Progenitor cell of endocrine pancreas (in vitro differentiated cells): ENCODE measurements around the gene HS3ST3B1. TPM values are rescaled to one million over a fixed set of nuclear protein-coding genes. Genes with fewer than 3 reads are reported as not detected.

Experiments used
- DNase-seq: peaks from one replicate; pipeline ENCODE4 v3.0.0; 2021; ENCODE audit warnings: low spot score; ENCODE audit not compliant: unreplicated experiment
- H3K27ac Mint-ChIP-seq: 2 replicates; pipeline ENCODE4 v1.8.0; 2021; ENCODE audit warnings: mild to moderate bottlenecking, moderate library complexity, mixed read lengths
- H3K27me3 Mint-ChIP-seq: 2 replicates; pipeline ENCODE4 v1.8.0; 2021; ENCODE audit warnings: mixed read lengths
- H3K36me3 Mint-ChIP-seq: 2 replicates; pipeline ENCODE4 v1.8.0; 2022; ENCODE audit warnings: mixed read lengths; ENCODE audit not compliant: insufficient read depth
- H3K4me1 Mint-ChIP-seq: 2 replicates; pipeline ENCODE4 v1.8.0; 2021; ENCODE audit warnings: low read depth, mixed read lengths
- H3K4me3 Mint-ChIP-seq: 2 replicates; pipeline ENCODE4 v1.8.0; 2021; ENCODE audit warnings: low read depth, mild to moderate bottlenecking, moderate library complexity, mixed read lengths
- H3K9me3 Mint-ChIP-seq: 2 replicates; pipeline ENCODE4 v1.8.0; 2021; ENCODE audit warnings: low read depth, mixed read lengths
- total RNA-seq: library from RNA; stranded (reverse); gene quantifications from 2 replicates; pipeline ENCODE4 v1.2.1, GENCODE V29; 2021
- TF ChIP-seq, protein P1 (sequence below): fragments of 200-600 bp; sonication (generic); IDR thresholded peaks from one replicate; pipeline ENCODE4 v1.5.0; 2021; ENCODE audit warnings: antibody characterized with exemption, mild to moderate bottlenecking; ENCODE audit not compliant: unreplicated experiment

The HS3ST3B1 gene
- total RNA-seq, 1 donor from 2014 or later = 16.7 TPM

DNA sequence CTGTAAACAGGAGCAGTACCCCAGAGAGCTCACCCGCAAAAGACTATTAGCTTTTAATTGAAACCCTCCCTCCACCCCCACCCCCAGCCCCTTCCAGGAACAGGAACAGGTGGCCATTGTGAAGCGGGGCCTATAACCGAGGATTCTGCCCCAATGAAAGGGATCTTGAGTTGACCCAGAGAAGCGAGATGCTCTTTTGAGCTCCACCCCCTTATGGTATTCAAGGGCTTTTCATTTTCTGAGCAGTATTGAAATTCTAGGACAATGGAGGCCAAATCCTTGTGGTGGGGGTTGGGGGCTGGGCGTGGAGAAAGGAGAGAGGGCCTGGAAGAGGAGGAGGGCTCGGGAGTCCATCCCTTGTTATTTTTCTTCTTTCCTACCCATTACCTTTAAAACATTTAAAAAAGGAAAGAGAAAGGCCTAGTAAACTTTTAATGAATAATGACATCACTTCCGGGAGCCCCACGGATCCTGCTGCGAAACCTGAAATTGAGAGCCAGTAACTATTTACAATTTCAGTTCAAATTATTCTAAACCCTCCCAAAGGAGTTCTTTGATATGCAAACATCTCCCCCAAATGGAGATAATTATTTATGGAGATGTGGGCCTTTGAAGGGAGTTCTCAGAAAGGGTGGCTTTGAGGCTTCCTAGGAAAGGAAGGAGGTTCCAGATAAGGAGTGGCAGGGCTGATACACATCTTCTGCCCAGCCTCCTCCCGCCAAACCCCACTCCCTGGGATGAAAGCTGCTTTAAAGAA is 30.5 kb downstream of the HS3ST3B1 start:
- H3K27me3 Mint-ChIP-seq = no peaks in the 10 kb centered on the region
- H3K4me3 Mint-ChIP-seq = no peak overlapping the region
- no peak for DNase-seq
- H3K9me3 Mint-ChIP-seq = no peaks in the 10 kb centered on the region
- no peaks in the 10 kb centered on the region for H3K36me3 Mint-ChIP-seq
- TF ChIP-seq, protein P1, sequence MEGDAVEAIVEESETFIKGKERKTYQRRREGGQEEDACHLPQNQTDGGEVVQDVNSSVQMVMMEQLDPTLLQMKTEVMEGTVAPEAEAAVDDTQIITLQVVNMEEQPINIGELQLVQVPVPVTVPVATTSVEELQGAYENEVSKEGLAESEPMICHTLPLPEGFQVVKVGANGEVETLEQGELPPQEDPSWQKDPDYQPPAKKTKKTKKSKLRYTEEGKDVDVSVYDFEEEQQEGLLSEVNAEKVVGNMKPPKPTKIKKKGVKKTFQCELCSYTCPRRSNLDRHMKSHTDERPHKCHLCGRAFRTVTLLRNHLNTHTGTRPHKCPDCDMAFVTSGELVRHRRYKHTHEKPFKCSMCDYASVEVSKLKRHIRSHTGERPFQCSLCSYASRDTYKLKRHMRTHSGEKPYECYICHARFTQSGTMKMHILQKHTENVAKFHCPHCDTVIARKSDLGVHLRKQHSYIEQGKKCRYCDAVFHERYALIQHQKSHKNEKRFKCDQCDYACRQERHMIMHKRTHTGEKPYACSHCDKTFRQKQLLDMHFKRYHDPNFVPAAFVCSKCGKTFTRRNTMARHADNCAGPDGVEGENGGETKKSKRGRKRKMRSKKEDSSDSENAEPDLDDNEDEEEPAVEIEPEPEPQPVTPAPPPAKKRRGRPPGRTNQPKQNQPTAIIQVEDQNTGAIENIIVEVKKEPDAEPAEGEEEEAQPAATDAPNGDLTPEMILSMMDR = no peak
- peaks cover 20% of the 10 kb centered on the region for H3K4me1 Mint-ChIP-seq
- H3K27ac Mint-ChIP-seq = no peak overlapping the region

DNA sequence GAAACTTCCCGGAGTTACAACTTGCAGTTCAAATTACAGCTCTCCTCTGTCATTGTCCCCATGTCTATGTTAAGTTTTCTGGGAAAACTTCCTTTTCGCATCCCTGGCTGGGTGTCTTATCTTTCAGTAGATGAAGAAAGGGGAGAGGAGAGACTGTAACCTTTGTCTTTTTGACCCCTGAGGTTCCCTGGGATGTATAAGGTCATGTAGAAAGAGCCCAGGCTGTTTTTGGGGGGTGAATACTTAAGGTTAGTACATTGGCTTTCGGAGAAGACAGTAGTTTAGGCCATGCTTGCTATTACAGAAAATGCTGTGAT is 31.1 kb downstream of the HS3ST3B1 start:
- H3K27ac Mint-ChIP-seq = no peak overlapping the region
- no peak overlapping the region for H3K4me3 Mint-ChIP-seq
- no peak for DNase-seq
- H3K36me3 Mint-ChIP-seq = no peaks in the 10 kb centered on the region
- H3K27me3 Mint-ChIP-seq = no peaks in the 10 kb centered on the region
- peaks cover 24% of the 10 kb centered on the region for H3K4me1 Mint-ChIP-seq
- TF ChIP-seq, protein P1 = no peak
- H3K9me3 Mint-ChIP-seq = no peaks in the 10 kb centered on the region

DNA sequence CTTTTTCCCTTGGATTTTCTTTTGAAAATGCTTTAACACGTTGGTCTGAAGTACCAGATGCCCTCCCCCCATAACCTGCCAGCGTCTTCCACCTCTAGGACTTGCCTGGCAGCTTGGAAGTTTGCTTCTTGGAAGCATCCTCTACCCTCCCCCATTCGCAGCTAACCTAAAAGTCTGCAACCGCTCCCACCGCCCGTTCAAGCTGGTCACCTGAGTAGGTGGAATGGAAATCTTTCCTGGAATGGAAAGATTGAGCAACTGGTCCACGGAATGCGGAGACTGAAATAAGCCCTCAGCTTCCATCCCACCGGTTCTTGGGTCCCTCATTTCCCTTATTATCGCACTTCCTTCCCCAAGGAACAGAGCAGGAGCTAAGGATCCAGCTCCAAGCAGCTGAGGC is 31.4 kb downstream of the HS3ST3B1 start:
- no peak overlapping the region for H3K4me3 Mint-ChIP-seq

DNA sequence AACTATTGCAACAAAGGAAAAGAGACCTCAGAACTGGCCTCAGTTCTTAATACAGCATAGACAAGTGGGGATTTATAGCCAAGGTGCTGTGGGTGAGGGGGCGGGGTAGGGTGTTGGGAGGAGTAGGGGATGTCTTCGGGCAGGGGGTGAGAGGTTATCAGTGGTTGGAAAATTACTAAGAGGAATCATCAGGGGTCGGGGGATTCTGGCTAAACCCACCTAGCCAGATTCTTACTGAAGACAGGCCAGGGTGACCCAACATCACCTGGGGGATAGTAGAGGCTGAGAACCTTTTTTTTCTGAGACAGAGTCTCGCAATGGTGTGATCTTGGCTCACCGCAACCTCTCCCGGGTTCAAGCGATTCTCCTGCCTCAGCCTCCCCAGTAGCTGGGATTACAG is 32.6 kb downstream of the HS3ST3B1 start:
- Mint-ChIP-seq H3K4me1 (peaks cover 18% of the 10 kb centered on the region), H3K27me3 (no peaks in the 10 kb centered on the region), H3K36me3 (peaks cover 1% of the 10 kb centered on the region), H3K9me3 (no peaks in the 10 kb centered on the region), H3K4me3 (no peak overlapping the region), H3K27ac (no peak overlapping the region)
- DNase-seq = no peak
- TF ChIP-seq, protein P1 = no peak

More for the DNA sequence above, 31.4 kb downstream of the HS3ST3B1 start:
- H3K27ac Mint-ChIP-seq = no peak overlapping the region
- TF ChIP-seq, protein P1 = no peak
- no peaks in the 10 kb centered on the region for H3K27me3 Mint-ChIP-seq
- H3K36me3 Mint-ChIP-seq = peaks cover 1% of the 10 kb centered on the region
- DNase-seq = no peak
- peaks cover 25% of the 10 kb centered on the region for H3K4me1 Mint-ChIP-seq
- no peaks in the 10 kb centered on the region for H3K9me3 Mint-ChIP-seq

DNA sequence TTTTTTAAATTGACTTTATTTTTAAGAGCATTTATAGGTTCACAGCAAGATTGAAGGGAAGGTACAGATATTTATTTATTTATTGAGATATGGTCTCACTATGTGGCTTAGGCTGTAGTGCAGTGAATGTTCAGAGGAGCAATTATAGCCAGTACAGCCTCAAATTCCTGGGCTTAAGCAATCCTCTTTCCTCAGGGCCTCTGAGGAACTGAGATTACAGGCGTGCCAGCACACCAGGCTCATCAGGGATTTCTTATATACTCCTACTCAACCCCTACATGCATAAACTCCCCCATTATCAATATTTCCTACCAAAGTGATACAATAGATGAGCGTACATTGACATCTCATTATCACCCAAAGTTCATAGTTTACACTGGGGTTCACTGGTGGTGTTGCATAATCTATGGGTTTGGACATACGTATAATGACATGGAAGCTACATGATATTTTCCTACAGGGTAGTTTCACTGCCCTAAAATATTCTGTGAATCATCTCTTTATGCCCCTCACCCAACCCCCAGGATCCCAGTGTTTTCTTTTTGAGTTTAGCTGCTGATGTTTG is 33.5 kb downstream of the HS3ST3B1 start:
- TF ChIP-seq, protein P1 = no peak
- Mint-ChIP-seq H3K9me3 (no peaks in the 10 kb centered on the region), H3K4me3 (no peak overlapping the region), H3K27me3 (no peaks in the 10 kb centered on the region), H3K4me1 (peaks cover 17% of the 10 kb centered on the region), H3K36me3 (peaks cover 3% of the 10 kb centered on the region), H3K27ac (no peak overlapping the region)
- DNase-seq = no peak
